Thyroid gland (tissue), 4 donors: ENCODE data around the gene MIA3.

Experiments used
- CTCF ChIP-seq, 6 experiments: fragments of 200-600 bp in 3 of 6; fragments of 450-650 bp in 3 of 6; sonication (generic) in 3 of 6; IDR thresholded peaks; one replicate each; pipeline ENCODE4 v1.5.1; 2016 to 2019; ENCODE audit warnings: antibody characterized with exemption in 6 of 6, mild to moderate bottlenecking in 2 of 6, inconsistent platforms in 1 of 6, moderate library complexity in 1 of 6
- POLR2A ChIP-seq, 2 donors: fragments of 450-650 bp; IDR thresholded peaks; one replicate each; pipeline ENCODE4 v1.6.1; 2017; ENCODE audit warnings: antibody characterized with exemption in 2 of 2, mild to moderate bottlenecking in 2 of 2, moderate library complexity in 1 of 2

GRCh38 chr1:222643606-222643937, 25.7 kb downstream of the MIA3 start:
- no peak for TF ChIP-seq CTCF (IDR thresholded peaks at IDR 0.05)
- no peak for TF ChIP-seq POLR2A (IDR thresholded peaks at IDR 0.05)
